Neural cell (in vitro differentiated cells): ENCODE results near the gene KSR2. TPM values are rescaled to one million over a fixed set of nuclear protein-coding genes. Genes with fewer than 3 reads are reported as not detected.

Experiments
- H2AFZ ChIP-seq: fragments of 200-600, 300-800 bp; sonication (generic), shearing (Covaris generic); 2 replicates; pipeline ENCODE4 v1.6.0; 2014; ENCODE audit warnings: low read depth, mild to moderate bottlenecking, antibody characterized with exemption, low read length, moderate library complexity
- H3F3A ChIP-seq: fragments of 200-600 bp; shearing (Covaris generic); 2 replicates; pipeline ENCODE4 v1.6.1; 2016; ENCODE audit warnings: mild to moderate bottlenecking, moderate library complexity, mixed read lengths, antibody characterized with exemption, low read length; ENCODE audit not compliant: insufficient read depth, poor library complexity, severe bottlenecking
- H3K27ac ChIP-seq: fragments of 200-600, 300-800 bp; sonication (generic), shearing (Covaris generic); 2 replicates; pipeline ENCODE4 v1.5.1; 2014; ENCODE audit warnings: mild to moderate bottlenecking, low read length, moderate library complexity
- H3K27me3 ChIP-seq: fragments of 300-800, 200-600 bp; sonication (generic), shearing (Covaris generic); 2 replicates; pipeline ENCODE4 v1.6.0; 2014; ENCODE audit warnings: mild to moderate bottlenecking, low read depth, low read length, moderate library complexity; ENCODE audit not compliant: insufficient read depth
- H3K36me3 ChIP-seq: fragments of 300-800, 200-600 bp; sonication (generic), shearing (Covaris generic); 2 replicates; pipeline ENCODE4 v1.5.1; 2014; ENCODE audit warnings: mild to moderate bottlenecking, antibody characterized with exemption, low read length, moderate library complexity; ENCODE audit not compliant: insufficient read depth
- H3K4me2 ChIP-seq: fragments of 300-800, 200-600 bp; sonication (generic), shearing (Covaris generic); 2 replicates; pipeline ENCODE4 v1.6.0; 2014; ENCODE audit warnings: mild to moderate bottlenecking, low read length
- H3K4me3 ChIP-seq: fragments of 300-800, 200-600 bp; sonication (generic), shearing (Covaris generic); 2 replicates; pipeline ENCODE4 v1.5.1; 2014; ENCODE audit warnings: mild to moderate bottlenecking, low read length, moderate library complexity
- H3K79me2 ChIP-seq: fragments of 200-600 bp; shearing (Covaris generic); replicated peaks from 2 replicates; pipeline ENCODE4 v1.6.0; 2014; ENCODE audit warnings: mild to moderate bottlenecking, low read length, moderate library complexity; ENCODE audit not compliant: insufficient read depth
- H3K9ac ChIP-seq: fragments of 300-800, 200-600 bp; sonication (generic), shearing (Covaris generic); 2 replicates; pipeline ENCODE4 v1.6.1; 2016; ENCODE audit warnings: mild to moderate bottlenecking, low read length, mixed read lengths
- H3K9me2 ChIP-seq: fragments of 200-600 bp; shearing (Covaris generic); 2 replicates; pipeline ENCODE4 v1.6.1; 2016; ENCODE audit warnings: mild to moderate bottlenecking, low read length, mixed read lengths; ENCODE audit not compliant: insufficient read depth
- H3K9me3 ChIP-seq: fragments of 200-600, 300-800 bp; sonication (generic), shearing (Covaris generic); 2 replicates; pipeline ENCODE4 v1.6.1; 2016; ENCODE audit warnings: mild to moderate bottlenecking, mixed run types, low read length, moderate library complexity, mixed read lengths
- H4K20me1 ChIP-seq: fragments of 200-600 bp; shearing (Covaris generic); 2 replicates; pipeline ENCODE4 v1.6.1; 2016; ENCODE audit warnings: mild to moderate bottlenecking, mixed run types; ENCODE audit not compliant: insufficient read depth
- EP300 ChIP-seq: fragments of 450-650 bp; conservative IDR thresholded peaks from 2 replicates; pipeline ENCODE4 v1.6.1; 2014; ENCODE audit warnings: antibody characterized with exemption, mild to moderate bottlenecking, moderate library complexity; ENCODE audit not compliant: poor library complexity, severe bottlenecking
- EZH2 ChIP-seq: fragments of 200-600, 300-800 bp; shearing (Covaris generic), sonication (generic); IDR thresholded peaks from 2 replicates; pipeline ENCODE4 v1.6.1; 2014; ENCODE audit warnings: antibody characterized with exemption, low read length, borderline replicate concordance, mild to moderate bottlenecking; ENCODE audit not compliant: insufficient read depth, poor library complexity, severe bottlenecking
- MXI1 ChIP-seq: fragments of 450-650 bp; conservative IDR thresholded peaks from 2 replicates; pipeline ENCODE4 v1.6.1; 2014; ENCODE audit warnings: antibody characterized with exemption, mild to moderate bottlenecking; ENCODE audit not compliant: poor library complexity, severe bottlenecking
- POLR2AphosphoS5 ChIP-seq: IDR thresholded peaks from 2 replicates; pipeline ENCODE4 v1.6.1; 2012
- RAD21 ChIP-seq: fragments of 450-650 bp; conservative IDR thresholded peaks from 2 replicates; pipeline ENCODE4 v1.6.1; 2014; ENCODE audit warnings: antibody characterized with exemption, mild to moderate bottlenecking, moderate library complexity
- SMC3 ChIP-seq: fragments of 450-650 bp; conservative IDR thresholded peaks from 2 replicates; pipeline ENCODE4 v1.6.1; 2014; ENCODE audit warnings: antibody characterized with exemption, mild to moderate bottlenecking, moderate library complexity; ENCODE audit not compliant: poor library complexity
- TAF1 ChIP-seq: IDR thresholded peaks from 2 replicates; pipeline ENCODE4 v1.6.1; 2012; ENCODE audit warnings: low read depth
- polyA plus RNA-seq: library from polyadenylated mRNA; depleted of rRNA; stranded (reverse); fragments of >200 nt; gene quantifications from 2 replicates; pipeline ENCODE4 v1.2.3, GENCODE V29; 2014
- TF ChIP-seq, protein P1 (sequence below): IDR thresholded peaks from 2 replicates; pipeline ENCODE4 v1.6.1; 2012; ENCODE audit warnings: borderline replicate concordance
- TF ChIP-seq, protein P2 (sequence below): fragments of 450-650 bp; IDR thresholded peaks from 2 replicates; pipeline ENCODE4 v1.5.1; 2014; ENCODE audit warnings: antibody characterized with exemption, mild to moderate bottlenecking, moderate library complexity; ENCODE audit not compliant: poor library complexity, severe bottlenecking

KSR2 gene
- polyA plus RNA-seq, 1 donor from 2014 or later, result 3.0 TPM

DNA sequence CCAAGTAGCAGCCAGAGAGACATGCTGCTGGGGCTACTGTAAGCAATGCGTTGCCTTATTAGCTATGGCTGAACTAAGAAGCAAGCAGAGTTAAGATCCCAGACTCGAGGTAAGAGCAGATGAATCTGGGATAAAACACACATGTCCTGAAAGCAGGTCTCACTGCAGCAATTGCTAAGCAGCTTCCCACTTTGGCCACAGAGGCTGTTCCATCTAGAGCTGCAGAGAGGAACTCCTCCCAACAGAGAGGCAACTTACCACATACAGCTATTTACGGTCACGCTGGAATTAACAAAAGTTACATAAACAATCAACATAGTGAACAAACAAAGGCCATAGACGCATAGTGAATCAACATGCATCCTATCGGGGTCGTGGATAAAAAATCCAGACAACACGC, 90.2 kb downstream of the KSR2 start:
- H3K79me2 ChIP-seq, result no peaks in the 10 kb centered on the region
- no peaks in the 10 kb centered on the region for H4K20me1 ChIP-seq
- H3K27ac ChIP-seq, result no peak overlapping the region
- no peaks in the 10 kb centered on the region for H3K27me3 ChIP-seq
- H3K4me3 ChIP-seq, result no peak overlapping the region
- H3K9ac ChIP-seq, result no peak overlapping the region
- H3K9me2 ChIP-seq, result no peaks in the 10 kb centered on the region
- no peak overlapping the region for H3K4me2 ChIP-seq
- H3K36me3 ChIP-seq, result no peaks in the 10 kb centered on the region
- no peaks in the 10 kb centered on the region for H3K9me3 ChIP-seq
- peaks cover 8% of the 10 kb centered on the region for H3F3A ChIP-seq
- H2AFZ ChIP-seq, result no peak overlapping the region
- TF ChIP-seq SMC3 (no peak), POLR2AphosphoS5 (no peak), EZH2 (no peak), MXI1 (no peak), EP300 (no peak), RAD21 (no peak), TAF1 (no peak)
- TF ChIP-seq, protein P1, sequence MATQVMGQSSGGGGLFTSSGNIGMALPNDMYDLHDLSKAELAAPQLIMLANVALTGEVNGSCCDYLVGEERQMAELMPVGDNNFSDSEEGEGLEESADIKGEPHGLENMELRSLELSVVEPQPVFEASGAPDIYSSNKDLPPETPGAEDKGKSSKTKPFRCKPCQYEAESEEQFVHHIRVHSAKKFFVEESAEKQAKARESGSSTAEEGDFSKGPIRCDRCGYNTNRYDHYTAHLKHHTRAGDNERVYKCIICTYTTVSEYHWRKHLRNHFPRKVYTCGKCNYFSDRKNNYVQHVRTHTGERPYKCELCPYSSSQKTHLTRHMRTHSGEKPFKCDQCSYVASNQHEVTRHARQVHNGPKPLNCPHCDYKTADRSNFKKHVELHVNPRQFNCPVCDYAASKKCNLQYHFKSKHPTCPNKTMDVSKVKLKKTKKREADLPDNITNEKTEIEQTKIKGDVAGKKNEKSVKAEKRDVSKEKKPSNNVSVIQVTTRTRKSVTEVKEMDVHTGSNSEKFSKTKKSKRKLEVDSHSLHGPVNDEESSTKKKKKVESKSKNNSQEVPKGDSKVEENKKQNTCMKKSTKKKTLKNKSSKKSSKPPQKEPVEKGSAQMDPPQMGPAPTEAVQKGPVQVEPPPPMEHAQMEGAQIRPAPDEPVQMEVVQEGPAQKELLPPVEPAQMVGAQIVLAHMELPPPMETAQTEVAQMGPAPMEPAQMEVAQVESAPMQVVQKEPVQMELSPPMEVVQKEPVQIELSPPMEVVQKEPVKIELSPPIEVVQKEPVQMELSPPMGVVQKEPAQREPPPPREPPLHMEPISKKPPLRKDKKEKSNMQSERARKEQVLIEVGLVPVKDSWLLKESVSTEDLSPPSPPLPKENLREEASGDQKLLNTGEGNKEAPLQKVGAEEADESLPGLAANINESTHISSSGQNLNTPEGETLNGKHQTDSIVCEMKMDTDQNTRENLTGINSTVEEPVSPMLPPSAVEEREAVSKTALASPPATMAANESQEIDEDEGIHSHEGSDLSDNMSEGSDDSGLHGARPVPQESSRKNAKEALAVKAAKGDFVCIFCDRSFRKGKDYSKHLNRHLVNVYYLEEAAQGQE, result no peak
- TF ChIP-seq, protein P2, sequence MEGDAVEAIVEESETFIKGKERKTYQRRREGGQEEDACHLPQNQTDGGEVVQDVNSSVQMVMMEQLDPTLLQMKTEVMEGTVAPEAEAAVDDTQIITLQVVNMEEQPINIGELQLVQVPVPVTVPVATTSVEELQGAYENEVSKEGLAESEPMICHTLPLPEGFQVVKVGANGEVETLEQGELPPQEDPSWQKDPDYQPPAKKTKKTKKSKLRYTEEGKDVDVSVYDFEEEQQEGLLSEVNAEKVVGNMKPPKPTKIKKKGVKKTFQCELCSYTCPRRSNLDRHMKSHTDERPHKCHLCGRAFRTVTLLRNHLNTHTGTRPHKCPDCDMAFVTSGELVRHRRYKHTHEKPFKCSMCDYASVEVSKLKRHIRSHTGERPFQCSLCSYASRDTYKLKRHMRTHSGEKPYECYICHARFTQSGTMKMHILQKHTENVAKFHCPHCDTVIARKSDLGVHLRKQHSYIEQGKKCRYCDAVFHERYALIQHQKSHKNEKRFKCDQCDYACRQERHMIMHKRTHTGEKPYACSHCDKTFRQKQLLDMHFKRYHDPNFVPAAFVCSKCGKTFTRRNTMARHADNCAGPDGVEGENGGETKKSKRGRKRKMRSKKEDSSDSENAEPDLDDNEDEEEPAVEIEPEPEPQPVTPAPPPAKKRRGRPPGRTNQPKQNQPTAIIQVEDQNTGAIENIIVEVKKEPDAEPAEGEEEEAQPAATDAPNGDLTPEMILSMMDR, result no peak

DNA sequence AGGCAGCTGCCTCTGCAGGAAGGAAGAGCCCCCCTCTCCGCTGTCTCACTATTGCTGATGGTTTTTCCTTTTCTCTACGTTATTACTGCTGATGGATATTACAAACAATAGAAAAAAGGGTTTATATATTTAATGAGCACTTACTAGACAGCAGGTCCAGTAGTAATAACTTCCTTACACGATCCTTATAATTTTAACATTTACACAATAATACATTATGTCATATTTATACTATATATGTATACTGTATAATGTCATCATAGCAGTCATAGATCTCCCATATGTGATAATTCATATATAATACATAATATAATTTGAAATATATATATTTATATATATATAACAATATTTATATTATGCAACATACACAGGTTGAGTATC, 92.4 kb downstream of the KSR2 start:
- Histone ChIP-seq H3K4me2 (peak overlapping the region; percentile 96), H3K27ac (peak overlapping the region; percentile 96), H3K9me3 (no peaks in the 10 kb centered on the region), H3K79me2 (no peaks in the 10 kb centered on the region), H4K20me1 (no peaks in the 10 kb centered on the region), H2AFZ (peak overlapping the region; percentile 29), H3K27me3 (no peaks in the 10 kb centered on the region), H3F3A (peaks cover 8% of the 10 kb centered on the region), H3K36me3 (no peaks in the 10 kb centered on the region), H3K4me3 (peak overlapping the region; percentile 65), H3K9ac (peak overlapping the region; percentile 76), H3K9me2 (no peaks in the 10 kb centered on the region)
- TF ChIP-seq POLR2AphosphoS5, result no peak
- no peak for TF ChIP-seq EZH2
- TF ChIP-seq RAD21, result no peak
- no peak for TF ChIP-seq TAF1
- TF ChIP-seq, protein P1, result no peak
- no peak for TF ChIP-seq EP300
- no peak for TF ChIP-seq SMC3
- TF ChIP-seq, protein P2, result no peak
